Activated naive CD4-positive, alpha-beta T cell treated with anti-CD3 and anti-CD28 coated beads, Interleukin-2, amount 10 ng/mL, durations not matched to agents 7 days and 5 days (primary cell): ENCODE results near the gene ANOS1.

Experiments
- CTCF ChIA-PET: fragments of 350-600 bp; sonication (Branson Sonifier 250); formaldehyde crosslinking; loops from one replicate; lab custom pipeline; 2021; ENCODE audit warnings: antibody characterized with exemption; lab: Charles Lee
- DNase-seq: peaks from one replicate; pipeline ENCODE4 v3.0.0-alpha.2; 2020
- H3K27ac Mint-ChIP-seq: one replicate; pipeline ENCODE4 v1.8.0; 2021; ENCODE audit warnings: mild to moderate bottlenecking, moderate library complexity, mixed read lengths
- H3K27me3 Mint-ChIP-seq: one replicate; pipeline ENCODE4 v1.8.0; 2021; ENCODE audit warnings: mild to moderate bottlenecking, mixed read lengths
- H3K36me3 Mint-ChIP-seq: one replicate; pipeline ENCODE4 v1.8.0; 2021; ENCODE audit warnings: mixed read lengths
- H3K4me1 Mint-ChIP-seq: one replicate; pipeline ENCODE4 v1.8.0; 2021; ENCODE audit warnings: mixed read lengths
- H3K4me3 Mint-ChIP-seq: one replicate; pipeline ENCODE4 v1.8.0; 2021; ENCODE audit warnings: mild to moderate bottlenecking, moderate library complexity, mixed read lengths
- H3K9me3 Mint-ChIP-seq: one replicate; pipeline ENCODE4 v1.8.0; 2021; ENCODE audit warnings: mixed read lengths

ANOS1 gene

DNA sequence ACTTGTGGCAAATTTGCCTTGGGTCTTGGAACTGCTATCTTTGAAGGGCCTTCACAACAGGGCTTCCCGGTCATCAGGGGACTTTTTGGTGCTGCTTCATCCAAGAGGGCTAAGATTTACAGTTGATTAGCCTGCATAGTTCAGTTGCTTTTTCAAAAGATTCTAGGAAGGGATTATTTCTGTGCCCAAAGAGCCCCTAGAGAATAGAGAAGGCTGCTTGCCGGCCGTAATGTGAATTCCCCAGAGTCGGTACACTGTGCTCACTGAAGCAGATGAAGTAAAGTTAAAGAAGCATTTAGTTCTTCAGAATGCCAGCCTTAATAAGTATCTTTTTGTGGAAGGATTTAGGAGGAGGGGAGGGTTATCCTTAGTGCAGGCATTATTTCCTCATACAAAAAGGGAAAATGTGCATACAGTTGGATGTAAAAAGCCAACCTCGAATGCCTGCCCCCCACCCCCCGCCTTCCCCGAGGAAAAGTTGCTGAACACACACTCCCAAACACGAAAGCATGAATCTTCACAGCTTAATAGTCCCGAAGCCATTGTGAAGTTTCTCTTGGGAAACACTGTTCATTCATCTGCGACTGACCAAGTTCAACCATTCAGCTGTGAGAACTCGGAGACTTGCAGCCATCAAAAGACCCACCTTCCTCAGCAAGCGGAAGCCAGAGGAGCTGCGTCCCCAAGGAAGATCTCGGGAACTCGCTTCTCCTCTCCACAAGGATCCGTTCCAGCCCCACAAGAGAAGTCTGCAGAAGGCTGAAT is 47.6 kb downstream of the ANOS1 start:
- Mint-ChIP-seq H3K27ac (no peak overlapping the region), H3K36me3 (no peaks in the 10 kb centered on the region), H3K27me3 (no peaks in the 10 kb centered on the region), H3K9me3 (no peaks in the 10 kb centered on the region), H3K4me3 (no peak overlapping the region), H3K4me1 (no peaks in the 10 kb centered on the region)
- CTCF ChIA-PET = no interaction called here
- DNase-seq = no peak

DNA sequence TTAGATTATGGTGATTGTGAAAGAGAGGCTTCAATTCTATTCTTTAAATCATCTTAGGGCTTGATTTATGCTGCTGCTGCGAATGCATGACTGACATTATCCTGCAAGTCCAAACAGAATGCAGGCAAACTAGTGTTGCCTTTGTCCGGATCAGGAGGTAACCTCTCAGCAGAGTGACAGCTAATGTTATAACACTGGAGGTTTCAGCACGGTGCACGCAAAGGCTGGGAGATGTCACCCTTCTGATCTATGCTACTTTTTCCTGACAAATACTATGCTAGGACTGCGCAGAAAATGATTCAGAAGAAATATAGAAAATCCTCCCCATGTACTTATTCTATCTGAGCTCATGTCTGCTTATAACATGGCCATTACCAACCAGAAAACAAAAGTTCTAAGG is 48.2 kb downstream of the ANOS1 start:
- CTCF ChIA-PET = no interaction called here
- Mint-ChIP-seq H3K36me3 (no peaks in the 10 kb centered on the region), H3K9me3 (no peaks in the 10 kb centered on the region), H3K4me3 (no peak overlapping the region), H3K27me3 (no peaks in the 10 kb centered on the region), H3K4me1 (no peaks in the 10 kb centered on the region), H3K27ac (no peak overlapping the region)
- no peak for DNase-seq

- H3K4me1 Mint-ChIP-seq = no peaks in the 10 kb centered on the region
- no peak for DNase-seq
- no peaks in the 10 kb centered on the region for H3K27me3 Mint-ChIP-seq
- H3K27ac Mint-ChIP-seq = no peak overlapping the region
- CTCF ChIA-PET = no interaction called here
- H3K36me3 Mint-ChIP-seq = no peaks in the 10 kb centered on the region
- H3K9me3 Mint-ChIP-seq = no peaks in the 10 kb centered on the region
- H3K4me3 Mint-ChIP-seq = no peak overlapping the region
These were observed 52.4 kb downstream of the ANOS1 start for GRCh38 chrX:8679550-8679949.

GRCh38 chrX:8675006-8675630 is 56.8 kb downstream of the ANOS1 start:
- H3K4me3 Mint-ChIP-seq = no peak overlapping the region
- CTCF ChIA-PET = no interaction called here
- no peaks in the 10 kb centered on the region for H3K9me3 Mint-ChIP-seq
- no peaks in the 10 kb centered on the region for H3K4me1 Mint-ChIP-seq
- no peak for DNase-seq
- H3K27me3 Mint-ChIP-seq = no peaks in the 10 kb centered on the region
- no peak overlapping the region for H3K27ac Mint-ChIP-seq
- no peaks in the 10 kb centered on the region for H3K36me3 Mint-ChIP-seq

GRCh38 chrX:8673201-8673600 is 58.7 kb downstream of the ANOS1 start:
- Mint-ChIP-seq H3K4me1 (no peaks in the 10 kb centered on the region), H3K9me3 (no peaks in the 10 kb centered on the region), H3K4me3 (no peak overlapping the region), H3K27me3 (no peaks in the 10 kb centered on the region), H3K27ac (no peak overlapping the region), H3K36me3 (no peaks in the 10 kb centered on the region)
- CTCF ChIA-PET = no interaction called here
- no peak for DNase-seq

- H3K4me3 Mint-ChIP-seq = no peak overlapping the region
- no peaks in the 10 kb centered on the region for H3K36me3 Mint-ChIP-seq
- no peaks in the 10 kb centered on the region for H3K4me1 Mint-ChIP-seq
- no peaks in the 10 kb centered on the region for H3K9me3 Mint-ChIP-seq
- DNase-seq = no peak
- no peaks in the 10 kb centered on the region for H3K27me3 Mint-ChIP-seq
- H3K27ac Mint-ChIP-seq = no peak overlapping the region
- CTCF ChIA-PET = no interaction called here
These were observed 59.8 kb downstream of the ANOS1 start for GRCh38 chrX:8672176-8672575.

DNA sequence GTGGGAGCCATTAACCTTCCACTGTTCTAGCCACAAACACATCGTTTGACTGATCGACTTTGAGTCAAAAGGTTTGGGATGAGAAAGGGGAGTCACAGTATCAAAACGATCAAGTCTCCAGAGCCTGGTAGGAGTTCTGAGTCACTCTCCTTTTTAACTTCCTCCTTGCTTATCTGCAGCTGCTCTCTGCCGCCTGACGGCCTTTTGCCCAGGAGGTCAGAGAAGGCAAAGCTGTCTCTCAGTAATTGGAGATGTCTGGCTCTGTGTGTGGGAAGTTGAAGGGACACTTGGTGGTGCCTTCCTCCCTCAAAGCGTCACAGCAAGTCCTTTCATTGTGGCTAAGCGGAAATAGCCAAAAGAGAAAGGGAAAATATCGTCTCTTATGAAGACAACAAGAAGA is 63.1 kb downstream of the ANOS1 start:
- Mint-ChIP-seq H3K27ac (no peak overlapping the region), H3K36me3 (no peaks in the 10 kb centered on the region), H3K4me3 (no peak overlapping the region), H3K27me3 (no peaks in the 10 kb centered on the region), H3K9me3 (no peaks in the 10 kb centered on the region), H3K4me1 (no peaks in the 10 kb centered on the region)
- no peak for DNase-seq
- CTCF ChIA-PET = no interaction called here

GRCh38 chrX:8663325-8663724 is 68.6 kb downstream of the ANOS1 start:
- H3K9me3 Mint-ChIP-seq = no peaks in the 10 kb centered on the region
- no peak overlapping the region for H3K27ac Mint-ChIP-seq
- H3K36me3 Mint-ChIP-seq = no peaks in the 10 kb centered on the region
- H3K27me3 Mint-ChIP-seq = no peaks in the 10 kb centered on the region
- no peak for DNase-seq
- H3K4me3 Mint-ChIP-seq = no peak overlapping the region
- CTCF ChIA-PET = no interaction called here
- no peaks in the 10 kb centered on the region for H3K4me1 Mint-ChIP-seq

DNA sequence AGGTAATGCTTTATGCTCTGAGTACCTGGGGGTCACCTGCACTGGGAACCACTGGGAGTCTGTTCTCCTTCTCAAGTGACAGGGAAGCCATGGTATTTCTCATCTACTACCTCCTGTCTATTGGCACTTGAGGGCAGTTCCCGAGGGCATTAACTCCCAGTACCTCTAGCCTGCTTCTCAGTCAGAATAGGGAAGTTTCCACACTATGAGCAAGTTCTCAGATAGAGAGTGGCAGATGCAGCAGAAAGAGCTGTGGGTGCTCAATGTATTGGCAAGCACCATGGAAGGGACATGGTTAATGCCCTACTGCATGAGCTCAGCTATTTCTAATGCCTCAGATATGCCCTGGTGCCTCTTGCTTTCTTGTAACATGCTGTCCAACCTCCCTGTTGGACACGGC is 74.1 kb downstream of the ANOS1 start:
- CTCF ChIA-PET = no interaction called here
- no peak for DNase-seq
- H3K4me1 Mint-ChIP-seq = no peaks in the 10 kb centered on the region
- no peaks in the 10 kb centered on the region for H3K9me3 Mint-ChIP-seq
- no peak overlapping the region for H3K27ac Mint-ChIP-seq
- H3K27me3 Mint-ChIP-seq = no peaks in the 10 kb centered on the region
- no peak overlapping the region for H3K4me3 Mint-ChIP-seq
- H3K36me3 Mint-ChIP-seq = no peaks in the 10 kb centered on the region

- DNase-seq = no peak
- Mint-ChIP-seq H3K9me3 (peaks cover 2% of the 10 kb centered on the region), H3K4me1 (no peaks in the 10 kb centered on the region), H3K27me3 (no peaks in the 10 kb centered on the region), H3K27ac (no peak overlapping the region), H3K36me3 (no peaks in the 10 kb centered on the region), H3K4me3 (no peak overlapping the region)
- CTCF ChIA-PET = no interaction called here
These were observed 78.0 kb downstream of the ANOS1 start for GRCh38 chrX:8653956-8654355.

DNA sequence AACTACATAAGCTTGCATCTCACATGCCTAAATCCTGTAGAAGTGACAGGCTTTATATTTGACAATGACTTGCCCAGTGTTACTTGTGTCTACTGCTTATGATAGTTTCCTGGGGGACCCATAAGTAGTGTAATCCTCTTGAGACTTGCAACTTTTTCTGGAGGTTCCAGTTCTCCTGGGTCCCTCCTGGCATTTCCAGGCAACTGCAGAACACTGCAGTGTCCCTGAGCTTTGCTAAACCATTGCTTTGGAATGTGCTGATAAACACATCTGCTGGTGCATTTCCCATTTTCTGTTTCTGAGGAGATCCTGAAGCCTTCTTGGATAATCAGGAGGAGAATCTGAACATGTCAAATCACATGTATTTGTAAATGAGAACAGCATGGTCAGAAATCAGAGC is 82.0 kb downstream of the ANOS1 start:
- CTCF ChIA-PET = no interaction called here
- H3K27me3 Mint-ChIP-seq = no peaks in the 10 kb centered on the region
- H3K9me3 Mint-ChIP-seq = peaks cover 2% of the 10 kb centered on the region
- no peak overlapping the region for H3K4me3 Mint-ChIP-seq
- H3K27ac Mint-ChIP-seq = no peak overlapping the region
- H3K36me3 Mint-ChIP-seq = no peaks in the 10 kb centered on the region
- no peak for DNase-seq
- no peaks in the 10 kb centered on the region for H3K4me1 Mint-ChIP-seq

- peaks cover 2% of the 10 kb centered on the region for H3K9me3 Mint-ChIP-seq
- no peak overlapping the region for H3K27ac Mint-ChIP-seq
- CTCF ChIA-PET = no interaction called here
These were observed 84.8 kb downstream of the ANOS1 start for GRCh38 chrX:8647176-8647575.

GRCh38 chrX:8639949-8640475 is 91.9 kb downstream of the ANOS1 start:
- no peak overlapping the region for H3K4me3 Mint-ChIP-seq
- no peaks in the 10 kb centered on the region for H3K36me3 Mint-ChIP-seq
- H3K27me3 Mint-ChIP-seq = no peaks in the 10 kb centered on the region

More at GRCh38 chrX:8647176-8647575, 84.8 kb downstream of the ANOS1 start:
- no peaks in the 10 kb centered on the region for H3K4me1 Mint-ChIP-seq
- no peak overlapping the region for H3K4me3 Mint-ChIP-seq
- no peak for DNase-seq
- H3K36me3 Mint-ChIP-seq = no peaks in the 10 kb centered on the region
- no peaks in the 10 kb centered on the region for H3K27me3 Mint-ChIP-seq

DNA sequence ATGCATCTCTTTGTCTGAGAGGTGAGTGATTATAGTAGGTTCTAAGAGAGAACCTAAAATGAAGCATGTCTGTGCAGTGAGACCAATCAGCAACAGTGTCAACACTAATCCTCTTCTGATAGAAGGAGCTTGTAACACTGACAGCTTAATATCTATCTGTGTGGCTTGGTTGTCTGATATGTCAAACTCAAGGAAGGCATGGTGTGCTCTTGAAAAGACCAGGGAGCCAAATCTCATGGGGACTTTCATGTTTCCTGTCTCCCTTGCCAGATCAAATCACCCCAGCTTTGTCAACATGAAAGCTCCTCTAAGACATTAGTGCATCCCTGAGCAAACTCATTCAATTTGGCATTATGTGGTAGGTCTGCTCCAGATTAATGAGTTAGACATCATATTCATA is 95.4 kb downstream of the ANOS1 start:
- CTCF ChIA-PET = no interaction called here
- no peak for DNase-seq
- H3K27ac Mint-ChIP-seq = no peak overlapping the region

More at GRCh38 chrX:8639949-8640475, 91.9 kb downstream of the ANOS1 start:
- no peaks in the 10 kb centered on the region for H3K9me3 Mint-ChIP-seq
- no peak for DNase-seq
- no peak overlapping the region for H3K27ac Mint-ChIP-seq
- CTCF ChIA-PET = no interaction called here
- H3K4me1 Mint-ChIP-seq = no peaks in the 10 kb centered on the region

GRCh38 chrX:8635812-8636211 is 96.1 kb downstream of the ANOS1 start:
- Mint-ChIP-seq H3K4me3 (no peak overlapping the region), H3K36me3 (no peaks in the 10 kb centered on the region), H3K27me3 (no peaks in the 10 kb centered on the region), H3K4me1 (no peaks in the 10 kb centered on the region), H3K9me3 (no peaks in the 10 kb centered on the region), H3K27ac (no peak overlapping the region)
- CTCF ChIA-PET = no interaction called here
- DNase-seq = no peak

More for the DNA sequence above, 95.4 kb downstream of the ANOS1 start:
- Mint-ChIP-seq H3K36me3 (no peaks in the 10 kb centered on the region), H3K4me1 (no peaks in the 10 kb centered on the region), H3K4me3 (no peak overlapping the region), H3K9me3 (no peaks in the 10 kb centered on the region), H3K27me3 (no peaks in the 10 kb centered on the region)
